SKM-1 treated with dmso at 0.1 percent for 144 hours (cell line): ENCODE data around the gene CYSTM1.

ENCODE experiments used
- DNase-seq: peaks from one replicate; lab custom pipeline; 2025; ENCODE audit not compliant: unreplicated experiment; lab: John Stamatoyannopoulos, UW

The CYSTM1 gene

DNA sequence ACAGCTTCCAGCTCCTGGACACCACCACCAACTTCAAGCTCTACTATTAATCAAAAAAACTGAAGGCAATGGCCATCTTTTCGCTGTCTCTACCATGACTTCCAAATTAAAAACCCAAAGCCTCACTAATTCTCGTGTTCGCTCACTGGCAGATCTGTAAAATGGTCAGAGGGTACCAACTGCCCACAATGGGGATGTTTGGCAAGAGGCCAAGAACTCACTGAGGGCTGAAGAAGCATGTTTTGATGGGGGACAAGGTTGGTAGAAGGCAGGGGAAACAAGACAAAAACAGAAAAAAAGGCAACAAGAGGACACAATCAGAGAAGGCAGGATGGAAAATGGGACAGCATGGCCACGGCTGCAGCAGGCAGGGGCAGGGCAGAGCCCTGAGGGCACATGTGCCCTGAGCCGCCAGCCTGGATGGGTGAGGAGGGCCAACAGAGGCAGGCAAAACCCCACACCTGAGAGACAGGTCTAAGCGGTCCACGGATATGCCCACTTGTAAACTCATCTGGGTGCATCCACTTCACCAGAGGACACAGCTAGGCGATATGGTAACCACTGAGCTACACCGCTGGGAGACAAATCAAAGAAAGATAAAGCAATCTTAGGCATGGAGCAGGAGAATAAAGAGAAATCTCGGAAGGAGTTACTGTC, 77.6 kb downstream of the CYSTM1 start:
- DNase-seq = no peak

GRCh38 chr5:140253985-140254384, 79.0 kb downstream of the CYSTM1 start:
- DNase-seq = no peak

DNA sequence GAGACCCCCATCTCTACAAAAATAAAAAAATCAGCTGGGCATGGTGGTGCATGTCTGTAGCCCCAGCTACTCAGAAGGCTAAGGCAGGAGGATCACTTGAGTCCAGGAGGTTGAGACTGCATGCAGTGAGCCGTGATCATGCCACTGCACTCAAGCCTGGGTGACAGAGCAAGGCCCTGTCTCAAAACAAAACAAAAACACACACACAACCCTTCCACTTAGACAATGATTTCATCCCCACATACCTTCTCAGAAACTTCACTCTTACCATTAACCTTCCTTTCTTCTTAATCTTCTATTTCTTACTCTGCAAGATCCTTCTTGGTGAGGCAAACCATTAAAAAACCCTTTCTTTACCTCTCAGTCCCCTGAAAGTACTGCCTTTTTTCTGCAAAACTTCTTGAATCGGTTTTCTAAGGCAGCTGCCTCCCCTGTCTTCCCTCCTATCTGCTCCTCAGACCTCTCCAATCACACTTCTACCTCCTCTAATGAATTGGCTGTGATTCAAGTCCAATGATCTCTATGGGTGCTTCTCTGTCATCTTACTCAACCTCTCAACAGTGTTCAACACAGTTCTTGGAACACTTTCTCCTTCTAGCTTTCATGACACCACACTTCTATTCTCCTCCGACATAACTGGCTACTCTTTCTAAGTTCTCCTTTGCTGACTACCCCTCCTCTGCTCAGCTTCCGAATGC, 80.6 kb downstream of the CYSTM1 start:
- DNase-seq = no peak

DNA sequence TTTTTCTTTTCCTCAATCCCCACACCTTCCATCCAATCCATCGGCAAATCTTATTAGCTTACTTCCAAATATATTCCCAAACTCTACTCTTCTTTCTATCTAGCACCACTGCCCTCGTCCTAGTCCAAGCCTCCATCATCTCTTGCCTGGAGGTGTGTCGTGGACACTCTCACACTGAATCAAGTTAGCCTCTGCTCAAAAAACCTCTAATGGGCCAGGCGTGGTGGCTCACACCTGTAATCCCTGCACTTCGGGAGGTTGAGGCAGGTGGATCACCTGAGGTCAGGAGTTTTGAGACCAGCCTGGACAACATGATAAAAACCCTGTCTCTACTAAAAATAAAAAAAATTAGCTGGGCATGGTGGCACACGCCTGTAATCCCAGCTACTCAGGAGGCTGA, 81.7 kb downstream of the CYSTM1 start:
- no peak for DNase-seq

DNA sequence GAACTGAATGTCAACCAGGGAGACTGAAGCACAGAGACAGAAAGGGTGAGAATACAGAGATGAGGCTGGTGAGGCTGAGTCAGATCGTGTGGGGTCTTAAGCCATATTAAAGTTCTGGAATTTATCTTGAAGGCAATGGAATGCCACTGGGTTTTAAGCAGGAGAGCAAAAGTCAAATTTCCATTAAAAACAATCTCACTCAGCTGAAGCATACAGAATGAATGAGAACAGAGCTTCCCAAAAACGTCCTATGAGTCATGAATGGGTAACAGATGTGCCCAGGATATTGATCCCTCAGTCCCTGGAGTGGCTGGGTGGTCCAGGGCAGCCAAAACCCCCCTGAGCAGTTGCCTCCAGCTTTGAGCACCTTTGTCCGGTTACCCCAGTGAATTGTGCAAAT, 83.0 kb downstream of the CYSTM1 start:
- no peak for DNase-seq

GRCh38 chr5:140258873-140259272, 83.9 kb downstream of the CYSTM1 start:
- DNase-seq = no peak

- no peak for DNase-seq
These were observed 84.5 kb downstream of the CYSTM1 start for GRCh38 chr5:140259500-140259899.

- DNase-seq = no peak
These were observed 85.2 kb downstream of the CYSTM1 start for GRCh38 chr5:140260089-140260656.

DNA sequence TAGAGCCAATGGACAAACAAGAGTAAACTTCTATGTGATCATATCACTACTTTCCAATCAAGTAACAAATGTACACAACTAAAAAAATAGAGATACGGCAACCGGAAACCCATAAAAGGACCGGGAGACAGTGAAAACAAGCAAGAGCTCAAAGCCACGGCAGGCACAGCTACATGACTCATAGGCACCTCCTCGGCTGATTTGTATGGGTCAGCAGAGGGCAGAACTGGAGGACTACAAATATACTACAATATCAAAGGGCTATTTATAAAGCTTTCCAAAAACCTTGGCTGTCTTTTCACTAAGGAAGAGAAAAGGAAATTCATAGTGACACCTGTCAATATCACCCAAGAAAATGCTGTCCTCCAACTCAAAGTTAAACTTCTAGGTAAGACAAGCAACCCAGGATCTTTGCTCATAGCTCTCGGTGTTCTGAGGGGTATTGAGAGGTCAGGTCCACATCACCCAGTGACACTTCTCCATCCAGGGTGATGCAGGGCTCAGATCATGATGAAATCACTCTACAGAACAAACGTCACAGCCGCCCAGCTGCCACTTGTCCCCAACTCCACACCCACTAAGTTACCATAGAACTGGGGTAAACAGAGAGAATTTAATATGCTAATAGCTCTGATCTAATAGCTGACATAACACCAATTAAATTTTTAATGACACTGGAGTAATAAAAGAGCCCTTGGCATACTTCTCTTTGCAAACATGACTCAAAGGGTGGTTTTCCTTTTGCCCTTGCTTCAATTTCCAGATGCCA, 86.6 kb downstream of the CYSTM1 start:
- DNase-seq = no peak

- DNase-seq = no peak
These were observed 87.2 kb downstream of the CYSTM1 start for GRCh38 chr5:140262221-140262620.

- no peak for DNase-seq
These were observed 87.9 kb downstream of the CYSTM1 start for GRCh38 chr5:140262839-140263238.

DNA sequence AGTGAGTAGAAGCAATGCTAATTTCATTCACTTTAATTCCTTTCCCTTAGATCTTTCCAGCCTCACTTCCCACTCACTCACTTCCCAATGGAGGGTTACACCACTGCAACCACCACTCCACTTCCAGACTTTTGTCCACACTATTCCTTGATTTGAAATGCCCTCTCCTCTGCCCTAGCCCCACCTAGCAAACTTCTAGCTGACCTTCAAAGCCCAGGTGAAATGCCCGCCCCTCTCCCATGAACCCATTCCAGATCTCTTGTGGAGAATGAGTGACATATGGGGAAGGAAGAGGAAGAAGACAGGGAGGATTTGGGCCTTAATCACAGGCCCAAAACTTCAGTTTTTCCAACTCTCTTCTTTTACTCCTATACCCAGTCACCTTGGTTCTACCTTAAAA, 90.9 kb downstream of the CYSTM1 start:
- DNase-seq = no peak

DNA sequence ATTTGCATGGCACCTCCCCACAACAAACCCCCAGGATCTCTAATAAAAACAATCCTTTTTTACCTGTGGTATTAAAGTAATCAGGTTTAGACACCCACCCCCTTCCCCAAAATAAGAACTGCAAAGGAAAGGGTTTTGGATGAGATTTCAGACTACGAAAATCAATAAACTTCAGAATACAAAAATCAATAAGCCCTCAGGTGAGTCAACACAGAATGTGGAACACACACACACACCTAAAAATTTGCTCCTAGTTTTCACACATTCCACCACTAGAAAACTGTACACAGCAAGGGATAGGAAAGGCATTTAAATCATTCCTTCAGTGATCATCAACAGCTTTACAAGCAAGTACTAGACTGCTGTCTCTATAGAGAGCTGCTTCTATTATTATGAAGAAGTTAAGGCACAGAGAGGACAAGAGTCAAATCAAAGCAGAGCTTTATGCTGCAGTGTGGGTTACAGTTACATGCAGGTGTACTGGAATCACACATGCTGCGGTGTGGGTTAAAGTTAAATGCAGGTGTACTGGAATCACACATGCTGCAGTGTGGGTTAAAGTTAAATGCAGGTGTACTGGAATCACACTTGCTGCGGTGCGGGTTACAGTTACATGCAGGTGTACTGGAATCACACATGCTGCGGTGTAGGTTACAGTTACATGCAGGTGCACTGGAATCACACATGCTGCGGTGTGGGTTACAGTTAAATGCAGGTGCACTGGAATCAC, 91.6 kb downstream of the CYSTM1 start:
- no peak for DNase-seq

GRCh38 chr5:140267201-140267540, 92.2 kb downstream of the CYSTM1 start:
- no peak for DNase-seq

DNA sequence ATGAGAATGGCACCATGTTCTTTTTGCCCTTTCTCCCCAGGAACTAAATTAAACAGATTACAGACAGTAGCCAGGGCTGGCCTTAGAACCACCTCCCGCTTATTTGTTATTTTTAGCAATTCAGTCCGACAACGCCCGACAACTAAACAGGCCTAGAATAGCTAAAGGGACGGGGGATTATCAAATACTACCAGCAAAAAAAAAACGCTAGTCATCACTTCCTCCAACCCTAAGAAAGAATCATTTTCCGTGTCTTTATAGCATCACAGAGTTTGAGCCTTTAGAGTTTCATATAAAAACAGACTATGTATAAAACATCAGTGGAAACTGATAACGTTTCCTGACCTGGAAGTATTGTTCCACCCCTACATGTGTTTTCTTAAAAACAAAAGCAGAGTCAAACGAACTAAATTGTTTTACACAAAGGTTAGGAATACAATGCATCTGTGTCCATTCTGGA, 92.6 kb downstream of the CYSTM1 start:
- DNase-seq = no peak

- DNase-seq = no peak
These were observed 95.0 kb downstream of the CYSTM1 start for GRCh38 chr5:140270008-140270407.

- peak; percentile 96 for DNase-seq
These were observed 98.5 kb downstream of the CYSTM1 start for GRCh38 chr5:140273401-140273877.

DNA sequence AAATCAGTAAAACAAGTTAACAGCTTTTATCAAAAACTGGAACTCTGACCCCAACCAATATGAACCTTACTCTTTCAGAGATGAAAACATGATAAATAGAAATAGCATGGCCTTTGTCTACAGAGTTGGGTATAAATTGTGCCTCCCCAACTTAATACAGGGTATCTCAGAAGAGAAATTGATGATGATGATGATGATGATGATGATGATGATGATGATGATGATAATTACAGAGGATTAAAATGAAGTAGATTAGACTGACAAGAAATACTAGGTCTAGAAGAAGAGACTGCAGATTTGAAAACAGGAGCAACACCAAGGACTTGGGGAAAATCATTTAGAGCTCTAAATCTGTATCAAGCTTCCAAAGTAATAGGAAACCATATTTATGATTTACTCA, 100.8 kb downstream of the CYSTM1 start:
- DNase-seq = no peak

- DNase-seq = no peak
These were observed 107.3 kb downstream of the CYSTM1 start for GRCh38 chr5:140282266-140282665.

DNA sequence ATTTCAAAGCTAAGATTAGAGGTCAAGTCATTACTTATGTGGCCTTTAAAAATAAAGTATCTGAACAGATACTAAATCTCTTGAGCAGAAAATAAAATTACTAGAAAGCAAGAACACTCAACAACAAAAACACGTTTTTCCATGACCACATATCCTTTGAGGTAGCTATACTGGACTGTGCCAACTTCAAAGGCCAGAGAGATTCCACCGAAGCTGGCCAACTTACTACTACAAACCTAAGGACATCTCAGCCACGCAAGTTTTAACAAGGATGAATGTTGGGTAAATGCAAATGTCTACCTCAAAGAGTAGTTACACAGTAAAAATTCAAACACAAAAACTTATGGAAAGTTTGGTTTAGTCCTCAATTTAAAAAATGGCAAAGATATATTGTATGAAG, 109.0 kb downstream of the CYSTM1 start:
- DNase-seq = no peak

- no peak for DNase-seq
These were observed 111.4 kb downstream of the CYSTM1 start for GRCh38 chr5:140286424-140286823.
